Islet of Langerhans (tissue), 1 donor: ENCODE results near the gene ATP6V1G1.
"Not testable (repeated sequence)": the region's sequence is repeated elsewhere in the genome, so short reads cannot be mapped to it uniquely, and the experiment has no call there.

ENCODE experiments used
- FAIRE-seq: peaks from one replicate; lab custom pipeline; 2011; peaks lifted over from hg19 to GRCh38; lab: Jason Lieb, UNC

The ATP6V1G1 gene, protein sequence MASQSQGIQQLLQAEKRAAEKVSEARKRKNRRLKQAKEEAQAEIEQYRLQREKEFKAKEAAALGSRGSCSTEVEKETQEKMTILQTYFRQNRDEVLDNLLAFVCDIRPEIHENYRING

DNA sequence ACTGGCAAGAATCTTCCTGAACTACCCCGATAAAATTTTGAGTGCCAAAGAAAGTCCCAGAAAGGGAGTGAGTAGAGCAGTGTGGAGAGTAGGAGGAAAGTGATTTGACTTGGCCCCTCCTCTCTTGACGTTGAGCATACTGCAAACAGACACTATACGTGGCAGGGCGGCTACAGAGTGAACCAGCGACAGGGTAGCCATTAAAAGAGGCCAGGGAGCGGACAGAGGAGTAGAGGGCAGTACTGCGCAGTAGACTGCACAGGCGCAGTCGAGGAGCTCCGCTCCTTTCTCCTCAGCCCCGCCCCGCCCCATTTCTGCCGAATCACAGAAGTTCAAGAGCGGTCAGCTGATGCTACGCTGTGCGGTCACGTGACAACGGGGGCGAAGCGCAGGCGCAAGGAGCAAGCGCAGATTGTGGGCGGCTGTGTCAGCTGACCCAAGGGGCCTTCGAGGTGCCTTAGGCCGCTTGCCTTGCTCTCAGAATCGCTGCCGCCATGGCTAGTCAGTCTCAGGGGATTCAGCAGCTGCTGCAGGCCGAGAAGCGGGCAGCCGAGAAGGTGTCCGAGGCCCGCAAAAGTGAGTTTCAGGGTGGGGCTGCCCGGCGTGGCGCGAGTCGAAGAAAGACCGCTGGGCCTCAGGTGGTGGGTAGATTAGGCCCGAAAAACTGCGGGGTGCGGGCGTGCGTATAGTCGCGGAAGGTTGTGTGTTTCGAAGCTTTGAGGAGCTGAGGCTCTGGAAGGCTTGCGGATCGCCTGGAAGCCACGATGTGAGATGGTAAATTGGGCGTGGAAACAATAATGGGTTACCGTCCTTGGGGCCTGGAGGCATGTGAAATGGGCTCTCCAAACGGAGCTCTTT, at the start of gene ATP6V1G1:
Gene ATP6V1G1 (plus strand): TSS at position 425 of the 858 bp plus-strand sequence. CDS start 70 bp downstream, at position 495.
- FAIRE-seq = peak; percentile 56

DNA sequence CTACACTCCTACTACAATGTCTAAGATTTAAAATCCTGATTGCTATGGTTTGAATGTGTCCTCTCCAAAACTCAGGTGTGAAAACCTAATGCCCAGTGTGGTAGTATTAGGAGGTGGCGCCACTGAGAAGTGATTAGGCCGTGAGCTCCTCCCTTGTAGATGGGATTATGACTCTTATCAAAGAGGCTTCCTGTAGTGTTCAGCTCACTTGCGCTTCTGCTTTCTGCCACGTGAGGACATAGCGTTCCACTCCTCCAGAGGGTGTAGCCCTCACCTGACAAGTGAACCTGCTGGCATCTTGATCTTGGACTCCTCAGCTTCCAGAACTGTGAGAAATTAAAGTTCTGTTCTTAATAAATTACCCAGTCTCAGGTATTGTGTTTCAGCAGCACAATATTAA, 49.3 kb upstream of the ATP6V1G1 start:
- no peak for FAIRE-seq

DNA sequence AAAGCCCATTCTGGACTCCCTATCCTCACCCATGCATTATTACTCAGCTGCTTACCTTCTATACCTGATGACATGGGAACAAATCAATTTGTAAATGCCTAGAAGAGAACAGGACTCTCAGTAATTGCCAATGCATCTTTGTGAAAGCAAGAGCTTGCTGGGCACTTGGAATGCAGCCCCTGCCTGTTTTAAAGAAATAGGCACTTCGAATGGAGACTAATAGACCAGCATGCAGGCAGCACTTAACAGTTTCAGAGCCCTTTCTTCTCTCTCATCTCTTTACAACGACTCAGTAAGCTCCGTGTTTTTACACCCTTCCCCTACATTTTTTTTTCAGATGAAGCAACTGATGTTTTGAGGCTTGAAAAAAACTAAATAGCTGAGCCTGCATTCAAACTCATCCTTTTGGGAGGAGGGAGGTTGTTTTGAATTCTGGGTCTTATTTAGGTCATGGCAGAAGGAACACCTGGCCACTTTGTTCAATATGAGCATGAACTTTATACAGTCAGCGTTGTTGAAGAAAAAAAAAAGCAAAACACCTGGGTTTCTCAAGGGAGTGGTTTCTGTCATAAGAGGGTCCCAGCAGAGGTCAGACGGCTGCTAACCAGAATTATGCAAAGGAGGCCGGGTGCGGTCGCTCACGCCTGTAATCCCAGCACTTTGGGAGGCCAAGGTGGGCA, 47.7 kb upstream of the ATP6V1G1 start:
- FAIRE-seq = no peak

DNA sequence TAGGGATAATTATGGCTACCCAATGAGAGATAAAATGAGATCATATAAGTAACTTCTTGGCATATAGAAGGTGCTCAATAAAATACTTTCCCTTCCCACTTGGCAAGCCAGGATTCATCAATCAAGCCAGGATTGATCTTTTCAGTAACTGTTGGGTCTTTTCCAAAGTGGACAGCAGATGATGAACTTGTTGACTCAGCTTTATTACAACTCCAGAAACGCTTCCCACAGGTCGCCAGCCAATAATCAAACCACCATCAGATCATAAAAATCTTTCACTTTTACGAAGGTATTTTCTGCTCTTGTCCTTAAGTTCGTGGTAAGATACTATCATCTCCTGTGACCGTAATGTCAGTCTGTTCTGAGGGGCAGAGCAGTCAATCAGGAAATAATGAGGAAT, 42.5 kb upstream of the ATP6V1G1 start:
- FAIRE-seq = no peak

DNA sequence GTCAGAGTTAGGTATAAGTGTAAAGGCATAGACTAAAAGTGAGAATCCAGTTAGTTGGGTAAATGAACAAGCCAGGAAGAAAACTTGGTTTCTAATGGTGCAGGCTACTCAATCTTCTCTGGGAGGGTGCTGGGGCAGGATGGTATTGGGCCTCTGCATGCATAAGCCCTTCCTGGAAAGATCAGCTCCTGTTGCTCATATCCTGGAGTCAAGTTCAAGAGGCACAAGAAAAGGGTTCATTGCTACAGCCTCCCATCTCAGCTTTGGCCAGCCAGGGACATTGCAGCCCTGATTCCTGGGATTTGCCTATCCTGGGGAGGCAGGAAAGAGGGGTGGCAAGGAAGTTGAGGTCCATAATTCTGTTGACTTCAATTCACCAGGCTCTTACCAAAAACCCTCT, 40.7 kb upstream of the ATP6V1G1 start:
- no peak for FAIRE-seq

DNA sequence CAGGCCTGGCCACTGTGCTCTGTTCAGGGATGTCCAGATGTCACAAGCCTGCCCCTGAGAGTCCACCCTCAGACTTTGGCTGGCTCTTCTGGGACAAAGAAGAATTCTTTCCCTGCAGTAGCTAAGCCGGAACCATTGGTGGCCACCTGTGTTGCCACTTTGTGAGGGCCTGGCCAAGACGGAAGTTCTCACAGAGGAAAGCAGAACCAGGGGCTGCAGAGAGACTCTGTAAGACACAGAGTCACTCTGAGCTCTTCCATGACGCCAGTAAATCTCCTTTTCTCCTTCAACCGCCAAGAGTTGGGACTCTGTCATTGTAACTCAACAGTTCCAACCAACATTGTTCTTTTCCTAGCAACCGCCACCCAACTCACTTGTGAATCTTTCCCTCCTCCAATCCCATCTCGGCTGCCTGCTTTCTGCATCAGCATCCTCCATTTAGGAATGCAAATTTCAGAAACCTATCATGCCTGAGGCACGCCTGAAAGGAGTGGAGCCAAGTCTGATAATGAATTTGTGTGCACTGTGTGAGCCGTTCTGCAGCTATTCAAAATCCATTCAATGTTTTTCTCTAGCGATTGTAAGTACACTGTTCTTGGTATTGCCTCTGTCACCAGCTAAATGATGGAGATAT, 37.8 kb upstream of the ATP6V1G1 start:
- no peak for FAIRE-seq

DNA sequence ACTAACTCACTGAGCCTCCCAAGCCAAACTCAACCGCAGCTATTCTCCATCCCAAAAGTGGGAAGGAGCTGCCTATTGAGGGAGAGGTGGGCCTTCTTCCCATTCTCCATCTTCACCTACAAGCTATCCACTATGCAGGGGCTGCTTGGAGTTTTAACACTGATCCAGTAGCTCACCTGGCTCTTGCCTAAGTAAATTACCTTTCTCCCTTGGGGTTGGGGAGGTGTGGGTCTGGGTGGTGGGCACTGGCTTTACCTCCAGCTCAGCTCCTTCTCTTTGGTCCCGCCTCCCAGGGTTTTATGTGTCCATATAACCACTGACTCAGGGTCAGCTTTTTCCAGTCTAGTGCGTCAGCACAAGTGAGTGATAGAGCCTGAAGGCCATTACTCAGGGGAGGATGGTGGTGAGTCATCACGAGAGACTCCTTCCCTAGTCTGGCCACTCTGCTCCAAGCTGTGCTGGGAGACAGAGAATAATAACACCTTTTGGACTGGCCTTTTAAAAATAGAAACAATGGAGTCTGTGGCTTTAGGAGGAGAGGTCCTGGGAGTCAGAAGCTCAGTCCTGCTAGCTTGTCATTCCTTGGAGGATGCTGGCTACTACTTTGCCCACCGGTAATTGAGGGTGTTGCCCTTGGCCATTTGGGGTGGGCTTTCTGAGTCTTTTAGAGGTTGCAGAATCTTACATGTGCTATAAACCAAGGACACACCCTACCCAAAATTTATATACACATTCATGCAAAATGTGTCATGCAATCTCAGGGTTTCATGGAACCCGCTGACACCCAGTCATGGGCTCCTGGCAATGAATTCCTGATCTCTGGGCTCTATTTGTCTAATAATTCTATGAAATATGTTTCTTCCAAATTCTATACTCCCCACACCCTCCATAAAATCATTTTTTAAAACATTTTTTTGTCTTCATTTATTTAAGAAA, 35.6 kb upstream of the ATP6V1G1 start:
- FAIRE-seq = peak; percentile 98

DNA sequence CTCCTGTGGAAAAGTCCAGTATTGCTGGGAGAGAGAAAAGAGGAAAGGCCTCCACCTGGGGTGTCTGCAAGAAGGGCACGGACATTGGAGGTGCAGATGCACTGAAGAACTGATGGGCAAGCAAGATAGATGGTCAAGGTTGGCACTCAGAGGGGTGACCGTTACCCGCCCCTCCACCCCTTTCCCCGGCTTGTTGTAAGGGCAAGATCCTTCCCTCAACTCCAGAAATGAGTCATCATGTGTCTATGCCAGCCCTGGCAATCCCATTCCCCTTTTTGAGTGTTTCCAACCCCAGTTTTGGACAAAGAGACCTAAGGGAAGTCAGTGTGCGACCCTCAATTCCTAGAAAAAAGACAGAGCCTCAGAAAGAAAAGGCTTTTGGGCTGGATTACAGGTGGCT, 34.9 kb upstream of the ATP6V1G1 start:
- no peak for FAIRE-seq

DNA sequence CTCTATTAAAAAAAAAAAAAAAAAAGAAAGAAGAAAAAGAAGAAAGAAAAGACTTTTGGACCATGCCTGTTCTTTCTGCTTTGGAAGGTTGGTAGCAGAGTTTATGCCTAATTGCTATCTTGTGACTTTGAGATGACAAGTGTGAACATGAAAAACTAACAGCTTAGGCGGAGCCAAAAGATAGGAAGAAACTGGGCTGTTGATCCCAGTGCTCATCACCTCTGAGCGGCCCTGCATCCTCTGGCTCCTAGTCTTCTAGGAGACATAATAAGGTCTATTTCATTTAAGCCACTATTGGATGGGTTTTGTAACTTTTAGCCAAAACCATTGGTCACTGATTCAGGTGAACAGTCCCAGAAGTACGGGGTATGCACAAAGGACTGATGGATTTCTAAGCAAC, 34.4 kb upstream of the ATP6V1G1 start:
- FAIRE-seq = no peak

DNA sequence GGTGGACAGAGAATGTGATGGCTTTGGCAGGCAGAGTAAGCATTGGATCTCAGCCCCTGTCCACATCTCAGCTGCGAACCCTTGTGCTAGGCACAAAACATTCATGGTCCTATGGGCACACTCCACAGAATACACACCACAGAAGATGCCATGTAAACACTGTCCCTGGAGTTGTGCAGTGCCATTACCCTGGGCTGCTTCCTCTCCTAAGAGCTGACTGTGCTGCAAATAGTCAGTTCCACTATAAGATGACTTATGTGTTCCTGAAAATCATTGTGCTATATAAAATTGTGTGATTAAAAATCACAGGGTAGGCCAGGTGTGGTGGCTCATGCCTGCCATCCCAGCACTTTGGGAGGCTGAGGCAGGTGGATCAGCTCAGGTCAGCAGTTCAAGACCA, 31.9 kb upstream of the ATP6V1G1 start:
- FAIRE-seq = no peak

DNA sequence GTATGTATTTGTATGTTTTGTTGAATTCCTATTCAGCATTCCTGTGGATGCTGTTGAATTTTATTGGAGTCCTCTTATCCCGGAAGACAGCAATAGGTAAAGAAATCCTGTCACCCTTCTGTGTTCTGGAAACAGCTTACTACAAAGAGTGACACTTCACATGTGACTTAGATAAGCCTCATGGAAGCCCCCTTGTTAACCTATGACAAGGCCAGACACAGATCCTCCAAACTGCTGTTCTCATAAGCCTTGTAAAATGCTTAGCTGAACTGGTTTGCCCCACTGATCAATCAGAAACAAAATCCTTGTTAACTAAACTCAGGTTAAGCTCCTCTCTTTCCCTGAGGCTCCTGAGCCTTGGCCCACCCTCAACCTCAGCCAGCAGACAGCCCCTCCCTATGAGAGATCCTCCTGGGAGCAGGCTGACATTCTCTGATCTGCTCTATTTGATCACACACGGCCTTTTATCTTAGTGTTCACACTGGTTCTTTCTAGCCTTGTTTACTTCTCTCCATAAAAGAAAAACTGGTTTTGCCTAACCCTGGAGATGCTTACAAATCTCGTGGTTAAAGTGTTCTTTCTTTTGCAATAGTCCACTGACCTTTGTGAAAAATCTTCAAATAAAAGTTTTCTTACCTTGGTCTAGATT, 29.4 kb upstream of the ATP6V1G1 start:
- no peak for FAIRE-seq

DNA sequence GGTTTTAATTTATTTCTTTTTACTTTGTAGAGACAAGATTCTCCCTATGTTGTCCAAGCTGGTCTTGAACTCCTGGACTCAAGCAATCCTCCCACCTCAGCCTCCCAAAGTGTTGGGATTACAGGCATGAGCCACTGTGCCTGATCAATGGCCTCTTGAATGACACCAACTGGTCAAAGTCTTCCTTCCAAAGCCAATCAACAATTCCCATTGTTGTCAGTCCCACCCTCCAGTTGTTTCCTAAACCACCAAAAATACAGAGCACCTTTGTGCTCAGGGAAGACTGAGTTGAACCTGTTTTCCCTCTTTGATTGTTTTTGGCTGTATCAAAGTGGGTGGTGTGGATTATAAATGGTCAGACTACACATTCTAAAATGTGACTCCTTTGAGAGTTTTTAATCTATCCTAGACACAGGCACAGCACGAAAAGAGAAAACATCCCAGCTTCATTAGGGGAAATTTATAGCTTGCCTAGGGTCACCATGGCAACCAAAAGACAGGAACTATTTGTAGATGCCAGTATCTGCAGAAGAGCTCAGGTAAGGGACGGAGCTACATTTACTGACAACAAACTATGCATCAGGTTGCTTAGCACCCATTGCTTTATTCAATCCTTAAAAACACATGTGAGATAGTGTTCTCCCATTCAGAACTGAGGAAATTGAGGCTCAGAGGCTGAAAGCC, 27.6 kb upstream of the ATP6V1G1 start:
- no peak for FAIRE-seq

DNA sequence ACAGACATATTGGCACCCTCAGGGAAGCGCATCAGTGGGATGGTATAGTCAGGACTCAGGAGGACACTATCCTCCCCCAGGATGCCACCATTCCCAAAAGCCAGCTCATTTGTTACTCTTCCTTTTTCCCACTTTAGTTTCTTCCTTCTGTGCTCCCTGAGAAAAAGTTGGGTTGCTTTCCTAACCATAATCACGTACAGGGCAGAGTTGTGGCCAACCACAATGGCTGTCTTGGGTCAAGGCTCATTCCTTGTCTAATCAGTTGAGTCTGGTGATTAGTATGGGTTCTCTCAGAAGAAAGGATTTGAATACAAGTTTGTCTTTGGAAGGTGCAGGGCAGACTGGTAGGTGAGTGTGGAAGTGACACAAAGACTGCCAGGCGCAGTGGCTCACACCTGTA, 26.6 kb upstream of the ATP6V1G1 start:
- FAIRE-seq = no peak

DNA sequence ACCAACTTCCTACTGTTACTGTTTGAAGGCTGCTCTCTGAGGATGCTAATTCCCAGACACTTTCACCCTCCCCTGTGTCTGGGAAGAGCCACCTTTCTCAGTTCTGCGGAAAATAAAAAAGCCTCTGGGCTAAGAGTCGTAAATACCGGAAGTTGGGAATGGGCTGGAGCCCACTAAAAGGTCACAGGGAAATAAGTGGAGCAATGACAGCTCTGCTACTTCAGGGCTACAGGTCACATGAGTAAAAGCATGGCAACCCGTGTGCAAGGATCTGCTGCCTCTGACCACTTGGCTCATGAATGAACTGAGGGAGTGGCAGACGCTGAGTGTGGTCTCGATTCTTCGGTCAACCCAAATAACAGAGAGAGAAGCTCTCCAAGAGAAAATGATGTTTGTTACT, 25.8 kb upstream of the ATP6V1G1 start:
- FAIRE-seq = no peak

DNA sequence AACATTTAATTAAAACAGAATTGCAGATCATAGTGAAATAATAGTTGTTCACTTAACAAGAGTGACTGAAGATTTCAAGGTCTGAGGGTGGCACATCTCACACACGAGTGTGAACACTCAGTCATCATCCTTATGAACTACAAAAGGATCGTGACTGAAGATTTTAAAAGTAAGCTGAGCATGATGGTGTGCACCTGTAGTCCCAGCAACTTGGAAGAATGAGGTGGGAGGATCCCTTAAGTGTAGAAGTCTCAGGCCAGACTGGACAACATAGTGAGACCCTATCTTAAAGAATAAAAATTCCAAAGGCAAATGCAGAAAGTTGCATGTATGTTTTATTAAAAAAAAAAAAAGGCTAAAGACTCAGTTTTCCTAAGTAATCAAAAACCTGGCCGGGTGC, 22.4 kb upstream of the ATP6V1G1 start:
- FAIRE-seq = no peak

DNA sequence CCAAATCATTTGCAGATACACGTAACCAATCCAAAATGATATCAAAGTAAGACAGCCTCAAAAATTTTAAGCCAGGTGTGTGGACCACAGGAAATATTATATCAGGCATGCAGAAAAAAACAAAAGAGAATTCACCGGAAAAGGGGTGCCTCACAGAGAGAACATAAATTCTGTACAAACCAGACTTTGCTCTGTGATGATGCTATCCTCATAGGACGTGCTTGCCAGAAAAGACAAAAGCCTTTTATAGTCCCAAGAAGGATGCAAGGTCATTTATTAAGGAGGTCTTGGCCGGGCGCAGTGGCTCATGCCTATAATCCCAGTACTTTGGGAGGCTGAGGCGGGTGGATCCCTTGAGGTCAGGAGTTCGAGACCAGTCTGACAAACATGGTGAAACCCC, 16.8 kb upstream of the ATP6V1G1 start:
- no peak for FAIRE-seq

DNA sequence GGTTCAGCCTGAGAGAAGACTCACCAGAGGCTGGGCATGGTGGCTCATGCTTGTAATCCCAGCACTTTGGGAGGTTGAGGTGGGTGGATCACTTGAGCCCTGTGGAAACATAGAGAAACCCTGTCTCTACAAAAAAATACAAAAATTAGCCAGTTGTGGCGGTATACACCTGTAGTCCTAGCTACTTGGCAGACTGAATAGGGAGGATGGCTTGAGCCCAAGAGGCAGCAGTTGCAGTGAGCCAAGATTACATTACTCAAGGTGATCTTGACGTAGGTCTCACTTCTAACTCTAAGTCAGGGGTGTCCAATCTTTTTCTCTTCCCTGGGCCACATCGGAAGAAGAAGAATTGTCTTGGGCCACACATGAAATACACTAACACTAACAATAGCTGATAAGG, 16.2 kb upstream of the ATP6V1G1 start:
- no peak for FAIRE-seq

DNA sequence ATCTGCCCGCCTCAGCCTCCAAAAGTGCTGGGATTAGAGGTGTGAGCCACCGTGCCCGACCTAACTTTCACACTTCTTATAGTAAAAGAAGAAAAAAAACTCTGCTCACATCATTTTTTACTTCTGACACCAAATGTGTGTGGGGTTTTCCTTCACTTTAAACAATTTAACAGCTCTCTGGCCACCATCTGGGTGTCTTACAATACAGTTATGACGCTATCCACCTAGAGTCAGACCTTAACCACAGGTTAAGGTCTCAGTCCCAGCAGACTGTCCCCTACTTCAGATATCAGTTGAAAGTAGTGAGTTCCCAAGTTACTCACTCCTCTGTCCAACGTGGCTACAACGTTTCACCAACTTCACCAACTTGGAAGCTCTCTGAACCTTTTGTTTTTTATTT, 15.4 kb upstream of the ATP6V1G1 start:
- FAIRE-seq = no peak

DNA sequence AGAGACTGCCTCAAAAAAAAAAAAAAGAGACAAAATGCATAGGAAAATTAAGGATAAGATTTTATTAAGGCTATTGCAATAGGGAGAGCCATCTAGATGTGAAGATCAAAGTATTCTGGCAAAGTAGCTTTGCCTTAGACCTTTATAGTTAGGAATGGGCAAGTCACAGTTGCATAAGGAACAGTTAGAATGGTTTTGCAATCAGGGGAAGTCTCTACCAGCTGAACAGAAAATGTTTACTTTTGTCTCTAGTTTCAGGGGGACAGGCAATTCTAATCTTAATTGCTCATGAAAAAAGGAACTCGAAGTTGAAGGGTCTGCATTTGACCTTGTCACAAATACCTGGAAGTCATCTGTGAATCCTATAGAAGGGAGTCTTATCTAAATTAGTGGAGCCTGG, 13.1 kb upstream of the ATP6V1G1 start:
- FAIRE-seq = no peak

DNA sequence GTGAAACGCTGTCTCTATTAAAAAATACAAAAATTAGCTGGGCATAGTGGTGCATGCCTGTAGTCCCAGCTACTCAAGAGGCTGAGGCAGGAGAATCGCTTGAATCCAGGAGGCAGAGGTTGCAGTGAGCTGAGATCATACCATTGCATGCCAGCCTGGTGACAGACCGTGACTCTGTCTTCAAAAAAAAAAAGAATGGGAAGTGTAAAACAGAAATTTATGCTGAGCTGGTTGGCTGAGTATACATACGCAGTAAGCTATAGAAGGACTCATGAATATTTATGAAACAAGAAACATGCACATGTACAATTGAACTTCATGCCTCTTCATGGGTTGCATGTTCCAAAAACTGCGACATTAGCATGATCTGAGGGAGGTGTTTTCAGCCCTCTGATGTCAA, 10.8 kb upstream of the ATP6V1G1 start:
- not testable (repeated sequence) for FAIRE-seq

DNA sequence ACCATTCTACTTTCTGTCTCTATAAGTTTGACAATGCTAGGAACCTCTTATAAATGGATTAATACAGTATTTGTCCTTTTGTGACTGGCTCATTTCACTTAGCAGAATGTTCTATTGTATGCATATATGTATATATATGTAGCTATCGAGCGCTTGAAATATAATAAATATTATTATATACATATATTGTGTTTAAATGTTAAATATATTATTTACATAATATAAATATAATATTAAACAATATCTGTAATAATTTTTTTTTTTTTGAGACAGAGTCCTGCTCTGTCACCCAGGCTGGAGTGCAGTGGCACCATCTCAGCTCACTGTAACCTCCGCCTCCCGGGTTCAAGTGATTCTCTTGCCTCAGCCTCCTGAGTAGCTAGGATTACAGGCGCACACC, 9.4 kb upstream of the ATP6V1G1 start:
- not testable (repeated sequence) for FAIRE-seq
